Measurements from ENCODE around the gene NET1. TPM values are rescaled to one million over a fixed set of nuclear protein-coding genes. Genes with fewer than 3 reads are reported as not detected.

Gene NET1
- polyA plus RNA-seq, 1 donor = 93.3 TPM

- no peak for DNase-seq
Observed at GRCh38 chr10:5486853-5487235, 74.5 kb downstream of the NET1 start.

- DNase-seq = no peak
Observed at GRCh38 chr10:5488272-5489161, 76.2 kb downstream of the NET1 start.

GRCh38 chr10:5490032-5490431 is 77.7 kb downstream of the NET1 start:
- DNase-seq = no peak

DNA sequence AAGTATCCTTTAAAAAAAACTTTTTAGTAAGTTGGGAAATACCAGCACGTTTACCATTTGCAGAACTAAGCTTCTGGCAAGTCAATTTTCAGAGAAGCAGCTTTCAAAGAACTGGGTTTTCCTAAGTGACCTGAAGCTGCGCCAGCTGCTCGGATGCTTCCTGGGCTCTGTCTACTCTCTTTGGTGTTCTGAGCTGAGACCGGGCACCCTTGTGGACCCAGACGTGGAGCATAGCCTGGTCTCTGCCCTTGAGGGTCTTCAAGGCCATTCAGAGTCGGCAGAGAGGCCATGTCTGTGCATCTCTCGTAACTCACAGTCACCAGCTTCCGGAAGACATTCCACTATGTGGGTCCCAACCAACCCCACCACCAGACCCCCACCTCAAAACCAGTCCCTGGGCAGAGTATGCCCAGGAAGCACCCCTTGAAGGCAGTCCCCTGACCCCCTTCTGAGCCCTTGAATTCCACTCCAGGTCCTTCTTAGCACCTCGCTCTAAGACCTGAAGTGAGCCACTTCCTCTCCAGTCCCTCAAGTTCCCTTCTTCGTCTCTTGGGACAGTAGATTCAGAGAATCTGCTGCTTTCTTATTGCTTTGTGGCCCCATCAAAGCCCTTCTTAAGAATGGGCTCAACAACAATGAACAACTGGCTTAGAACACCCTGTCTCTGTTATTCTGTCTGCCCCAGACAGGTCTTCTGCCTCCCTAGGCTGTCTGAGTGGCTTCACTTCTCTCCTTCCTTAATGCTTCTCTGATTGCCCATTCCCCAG is 78.5 kb downstream of the NET1 start:
- DNase-seq = no peak

DNA sequence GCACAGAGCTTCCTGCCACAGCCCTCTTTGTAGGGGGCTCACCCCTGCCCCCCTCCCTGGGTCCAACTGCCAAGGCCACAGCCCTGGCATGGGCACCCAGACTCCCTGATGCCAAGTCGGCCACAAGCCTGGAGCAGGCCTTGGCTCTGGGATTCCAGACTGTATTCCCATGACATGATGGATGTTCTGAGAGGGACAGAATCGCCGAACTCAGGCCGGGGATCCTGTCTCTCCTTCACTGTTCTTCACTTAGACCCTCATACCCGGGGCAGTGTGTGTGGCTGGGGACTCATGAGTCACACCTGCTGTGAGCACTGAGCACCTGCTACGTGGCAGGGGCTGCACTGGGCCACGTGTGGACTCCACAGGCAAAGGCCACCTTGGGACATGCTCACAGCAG is 79.1 kb downstream of the NET1 start:
- DNase-seq = no peak

DNA sequence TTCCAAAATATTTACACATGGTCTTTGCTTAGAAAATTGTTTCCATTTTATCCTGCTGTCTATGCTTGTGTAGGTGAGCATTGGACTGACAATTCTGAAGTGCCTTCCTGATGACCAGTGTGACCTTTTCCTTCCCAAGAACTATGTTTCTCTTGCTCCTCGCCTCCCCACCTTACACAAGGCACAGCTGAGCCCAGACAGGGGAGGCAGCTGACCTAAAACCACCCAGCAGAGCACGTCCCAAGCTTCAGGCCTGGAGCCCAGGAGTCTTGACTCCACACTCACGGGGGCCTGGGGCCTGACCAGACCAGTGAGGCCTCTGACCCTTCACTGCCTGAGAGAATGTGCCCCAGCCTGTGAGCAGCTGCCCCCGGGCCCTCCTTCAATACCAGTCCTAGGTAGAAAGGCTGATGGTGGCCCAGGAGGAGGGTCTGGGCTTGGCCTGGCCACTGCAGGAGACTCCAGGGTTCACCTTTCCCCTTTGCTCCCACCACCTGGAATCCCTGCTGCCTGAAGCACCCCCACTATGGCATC is 80.0 kb downstream of the NET1 start:
- no peak for DNase-seq

DNA sequence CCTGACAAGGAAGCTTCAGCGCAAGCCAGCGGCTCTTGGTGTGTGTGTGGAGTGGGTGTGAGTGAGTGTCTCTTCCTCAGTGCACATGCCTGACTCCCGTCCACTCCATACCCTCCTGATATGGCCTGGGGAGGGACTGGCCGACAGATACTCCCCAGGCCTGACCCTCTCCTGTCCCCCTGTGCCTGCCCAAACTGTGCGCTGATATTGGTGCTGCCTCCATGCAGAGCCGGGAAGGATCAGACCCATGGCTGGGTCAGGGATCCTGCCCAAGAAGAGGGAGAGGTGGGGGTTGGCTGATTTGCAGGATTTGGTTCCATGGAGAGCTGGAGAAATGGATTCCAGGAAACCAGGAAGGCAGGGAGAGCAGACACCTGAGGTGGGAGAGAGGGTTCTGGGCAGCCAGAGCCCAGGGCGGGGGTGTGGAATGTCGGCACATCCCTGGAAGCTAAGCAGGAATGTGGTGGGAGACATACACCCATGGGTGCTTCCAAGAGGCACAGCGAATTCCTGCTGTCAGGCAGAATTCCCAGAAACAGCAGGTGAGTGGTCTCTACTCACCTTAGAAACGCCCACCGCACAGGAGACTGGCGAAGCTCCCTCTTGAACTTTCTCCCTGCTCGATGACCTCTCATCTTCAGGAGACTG is 80.7 kb downstream of the NET1 start:
- DNase-seq = no peak

GRCh38 chr10:5493691-5494090 is 81.3 kb downstream of the NET1 start:
- DNase-seq = no peak

- DNase-seq = no peak
Observed at GRCh38 chr10:5494611-5495010, 82.3 kb downstream of the NET1 start.

DNA sequence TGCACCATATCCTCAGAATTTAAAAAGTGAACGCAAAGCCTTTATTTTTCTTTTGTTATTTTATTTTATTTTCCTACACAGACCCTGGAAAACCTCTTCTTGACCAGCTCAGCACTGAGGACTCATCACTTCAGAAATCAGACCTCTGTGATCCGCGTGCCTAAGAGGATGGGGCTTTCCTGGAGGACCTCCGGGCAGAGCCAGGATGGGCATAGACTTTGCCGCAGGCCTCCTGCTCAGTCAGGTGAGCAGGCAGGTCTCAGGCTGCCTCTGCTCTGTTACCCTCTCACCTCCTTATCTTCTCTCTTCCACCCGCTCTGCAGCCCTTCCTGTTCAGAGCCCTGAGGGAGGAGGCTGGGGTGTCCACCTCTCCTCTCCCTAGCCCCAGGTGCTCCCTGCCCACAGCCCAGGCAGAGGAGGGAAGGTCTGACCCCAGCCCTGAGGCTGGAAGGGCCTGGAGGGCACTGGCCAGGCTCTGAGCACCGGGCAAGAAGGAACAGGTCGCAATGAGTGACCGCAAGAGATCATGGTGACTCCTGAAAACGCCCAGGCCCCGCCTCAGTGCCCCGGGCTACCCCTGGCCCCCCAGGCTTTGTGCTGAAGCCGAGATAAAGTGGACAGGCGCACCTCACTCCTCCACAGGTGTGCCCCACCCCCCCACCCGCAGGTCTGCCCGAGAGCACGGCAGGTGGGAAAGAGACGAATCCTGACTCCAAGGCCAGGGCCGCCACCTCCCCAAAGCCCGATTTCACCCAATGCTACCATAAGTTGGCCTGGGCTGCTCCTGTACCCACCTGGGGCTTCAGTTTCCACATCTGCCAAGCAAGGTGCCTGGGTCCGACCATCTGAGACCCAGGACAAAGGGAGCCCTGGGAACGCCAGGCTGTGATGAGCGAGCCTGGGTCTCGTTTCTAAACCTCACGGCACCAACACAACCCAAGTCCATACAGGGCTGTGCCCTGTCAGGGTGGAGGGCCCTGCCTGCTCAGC is 84.2 kb downstream of the NET1 start:
- no peak for DNase-seq

GRCh38 chr10:5497289-5497688 is 84.9 kb downstream of the NET1 start:
- no peak for DNase-seq

- DNase-seq = no peak
Observed at GRCh38 chr10:5497948-5498730, 85.8 kb downstream of the NET1 start.

- no peak for DNase-seq
Observed at GRCh38 chr10:5498791-5499492, 86.6 kb downstream of the NET1 start.

DNA sequence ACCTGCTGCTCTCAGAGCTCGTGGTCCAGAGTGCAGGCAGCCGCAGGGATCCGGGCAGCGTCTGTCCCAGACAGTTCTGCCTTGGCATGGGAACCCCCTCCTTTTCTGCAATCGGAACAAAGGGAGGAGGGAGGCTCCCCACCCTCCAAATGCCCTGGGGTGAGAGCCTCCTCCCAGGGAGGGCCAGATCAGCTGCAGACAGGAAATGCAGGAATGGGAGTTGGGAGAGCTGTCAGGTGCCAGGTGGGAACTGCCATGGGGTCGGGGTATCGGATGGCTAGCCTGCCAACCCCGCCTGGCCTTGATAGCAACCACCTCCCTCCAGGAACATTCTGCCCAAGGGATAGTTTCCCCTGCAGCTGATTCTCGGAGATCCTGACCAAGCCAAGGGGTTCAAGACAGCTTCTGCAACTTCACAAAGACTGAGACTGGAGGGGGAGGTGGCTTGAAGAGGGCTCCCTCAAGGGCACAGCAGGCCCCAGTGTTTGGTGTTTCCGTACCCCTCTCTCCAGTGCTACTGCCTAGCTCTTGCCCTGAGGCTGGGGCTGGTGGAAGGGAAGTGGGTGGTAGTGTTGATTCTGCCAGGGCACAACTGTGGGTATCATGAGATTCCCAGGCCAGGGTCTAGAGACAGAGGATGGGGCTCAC is 87.3 kb downstream of the NET1 start, which contains the start of gene CALML5:
CALML5 (minus strand) TSS at position 78 of the 648 bp plus-strand sequence. CDS start 132 bp downstream, outside the sequence.
- no peak for DNase-seq

DNA sequence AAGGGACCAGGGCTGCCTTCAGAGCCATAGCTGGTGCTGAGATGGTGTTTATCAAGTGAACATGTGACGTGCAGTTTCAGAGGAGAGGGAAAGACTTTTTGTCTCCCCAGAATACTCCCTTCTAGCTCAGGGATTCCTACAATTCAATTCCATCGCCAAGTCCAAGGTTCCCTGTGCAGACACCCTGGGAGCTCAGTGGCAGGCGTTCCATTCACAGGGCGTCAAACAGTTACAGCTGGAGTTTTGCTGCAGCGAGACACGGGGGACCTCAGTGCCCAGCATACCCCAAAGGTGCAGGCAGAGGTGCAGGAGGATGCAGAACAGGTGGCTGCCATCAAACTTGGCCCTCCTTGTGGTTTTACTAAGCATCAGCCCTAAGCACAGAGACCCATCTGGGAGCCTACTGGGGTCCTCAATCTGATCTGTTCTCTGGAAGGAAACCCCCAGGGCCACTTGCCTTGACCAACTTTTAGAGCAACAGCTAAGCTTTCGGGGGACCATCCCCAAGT is 87.9 kb downstream of the NET1 start:
- DNase-seq = no peak

DNA sequence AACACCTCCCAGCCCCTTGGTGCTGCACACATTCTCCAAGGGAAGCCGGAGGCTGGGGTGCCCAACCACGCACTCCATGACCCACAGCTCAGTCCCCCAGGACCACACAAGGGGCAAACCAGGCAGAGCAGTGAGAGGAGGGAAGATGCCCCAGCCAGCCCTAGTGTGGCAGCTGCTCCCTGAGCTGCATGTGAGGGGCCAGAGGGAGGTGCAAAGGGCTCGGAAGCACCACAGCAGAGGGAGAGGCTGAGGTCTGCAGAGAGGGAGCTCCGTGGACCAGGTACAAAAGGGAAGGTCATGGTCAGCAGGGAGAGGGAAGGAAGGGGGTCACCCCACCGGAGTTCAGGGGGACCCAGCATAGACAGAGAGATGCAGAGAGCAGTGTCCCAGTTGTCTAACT is 88.6 kb downstream of the NET1 start:
- DNase-seq = no peak

- no peak for DNase-seq
Observed at GRCh38 chr10:5502061-5502521, 89.7 kb downstream of the NET1 start.

- DNase-seq = no peak
Observed at GRCh38 chr10:5502571-5503476, 90.5 kb downstream of the NET1 start.

Measured in hindlimb muscle (tissue), 1 donor.